GM19043 (cell line): Measurements from ENCODE around the gene FBXO4.
"Not testable (repeated sequence)": the region's sequence is repeated elsewhere in the genome, so short reads cannot be mapped to it uniquely, and the experiment has no call there.

Experiments
- ATAC-seq: cut with Tn5 transposase; IDR thresholded peaks from one replicate; pipeline ENCODE4 v1.9.1; 2021; ENCODE audit warnings: low read depth; ENCODE audit not compliant: unreplicated experiment

Gene FBXO4

DNA sequence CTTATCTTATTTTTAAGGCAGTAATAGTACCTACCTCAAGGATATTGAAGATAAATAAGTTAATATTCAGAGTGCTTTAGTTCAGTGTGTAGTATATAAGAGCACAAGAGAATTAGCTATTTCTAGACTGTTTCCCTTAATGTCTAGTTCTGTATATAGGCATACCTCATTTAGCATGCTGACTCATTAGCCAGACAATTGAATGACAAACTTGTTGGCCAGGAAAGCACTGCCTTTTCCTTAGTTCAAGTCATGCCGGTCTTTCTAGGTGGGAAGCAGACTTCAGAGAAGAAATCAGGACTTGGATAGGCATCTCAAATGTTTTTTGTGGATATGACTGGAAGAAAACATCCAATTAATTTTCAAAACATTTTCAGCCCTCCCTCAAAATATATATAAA, 3.2 kb upstream of the FBXO4 start:
- no peak for ATAC-seq

- ATAC-seq, result no peak
Measured at GRCh38 chr5:41924526-41924871, 582 bp upstream of the FBXO4 start.

GRCh38 chr5:41925555-41925951, 472 bp downstream of the FBXO4 start:
- peak; percentile 15 for ATAC-seq

DNA sequence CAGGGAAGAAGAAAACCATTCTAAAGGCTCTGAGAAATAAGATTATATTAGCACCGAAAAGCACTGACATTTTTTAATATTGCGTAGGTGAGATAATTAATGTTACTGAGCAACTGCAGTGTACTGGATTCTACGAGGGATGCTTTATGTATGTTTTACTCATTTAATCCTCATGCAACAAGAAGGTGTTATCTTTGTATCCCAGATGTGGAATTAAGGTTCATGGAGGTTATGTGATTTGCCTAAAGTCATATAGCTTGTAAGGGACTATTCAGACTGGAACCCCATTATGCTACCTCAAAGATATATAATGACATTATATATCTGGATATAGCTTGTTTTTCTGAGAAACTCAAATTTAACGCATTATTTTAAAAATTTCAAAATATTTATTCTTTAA, 2.5 kb downstream of the FBXO4 start:
- ATAC-seq, result no peak

- ATAC-seq, result no peak
Measured at GRCh38 chr5:41929035-41929434, 4.0 kb downstream of the FBXO4 start.

DNA sequence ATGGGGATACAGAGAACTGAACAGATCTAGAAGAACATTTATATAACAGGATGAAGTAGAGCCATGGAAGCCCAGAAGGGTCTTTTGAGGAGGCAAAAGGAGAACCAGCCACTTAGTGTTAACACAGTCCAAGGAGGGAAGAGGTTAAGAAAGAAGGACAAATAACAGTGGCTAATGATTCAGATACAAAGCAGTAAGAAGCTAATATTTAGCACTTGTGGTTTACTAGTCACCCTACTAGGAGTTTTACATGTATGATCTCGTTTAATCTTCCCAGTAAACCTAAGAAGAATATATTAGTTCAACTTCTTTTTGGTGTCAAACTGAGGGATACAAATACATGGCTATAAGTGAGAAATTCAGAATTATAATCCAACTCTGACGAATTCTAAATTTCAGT, 7.7 kb downstream of the FBXO4 start:
- no peak for ATAC-seq

DNA sequence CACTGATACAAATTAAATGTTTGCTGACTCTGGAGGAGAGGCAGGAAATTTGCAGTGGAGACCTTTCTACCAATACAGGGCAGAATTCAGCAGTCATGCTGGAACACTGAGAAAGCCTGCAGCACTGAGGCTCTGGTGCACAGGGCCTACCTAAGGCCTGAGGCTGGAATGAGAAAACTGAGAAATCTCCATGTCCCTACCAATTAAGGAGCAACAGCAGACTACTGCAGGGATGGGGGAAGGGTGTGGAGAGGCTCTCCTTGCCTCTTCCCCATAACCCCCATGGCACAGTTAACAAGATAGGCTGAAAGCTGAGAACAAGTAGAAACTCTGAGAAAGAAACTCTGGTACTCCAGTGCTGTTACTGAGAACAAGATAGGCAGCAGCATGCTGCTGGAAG, 10.5 kb downstream of the FBXO4 start:
- ATAC-seq, result no peak

GRCh38 chr5:41940641-41941040, 15.6 kb downstream of the FBXO4 start:
- ATAC-seq, result no peak

DNA sequence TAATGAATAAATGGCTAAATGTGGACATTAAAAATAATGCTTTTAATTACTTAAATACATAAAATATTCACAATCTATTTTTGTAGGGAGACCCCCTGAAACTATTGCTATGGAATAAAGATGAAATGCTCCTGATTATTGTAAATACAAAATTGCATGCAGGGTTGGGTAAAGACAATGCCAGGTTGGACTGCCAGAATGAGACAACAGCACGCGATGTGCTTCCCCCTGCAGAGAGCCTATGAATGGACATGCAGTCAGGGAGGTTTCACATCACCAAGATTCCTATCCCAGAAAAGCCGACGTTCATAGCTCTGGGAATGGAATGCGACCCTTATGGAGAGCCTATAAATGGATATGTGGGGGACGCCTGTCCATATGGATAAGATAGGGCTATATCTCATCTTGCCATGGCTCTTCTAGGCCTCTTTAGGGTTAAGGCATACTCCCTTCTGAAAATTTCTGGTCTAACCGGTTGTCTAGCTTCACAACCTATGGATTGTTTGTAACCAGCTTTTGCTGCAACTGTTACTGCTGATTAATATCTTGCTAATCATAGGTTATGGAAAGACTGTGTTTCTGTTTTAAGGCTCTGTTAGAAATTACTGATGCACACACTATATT, 20.4 kb downstream of the FBXO4 start:
- not testable (repeated sequence) for ATAC-seq

GRCh38 chr5:41951224-41951623, 26.1 kb downstream of the FBXO4 start:
- ATAC-seq, result no peak

DNA sequence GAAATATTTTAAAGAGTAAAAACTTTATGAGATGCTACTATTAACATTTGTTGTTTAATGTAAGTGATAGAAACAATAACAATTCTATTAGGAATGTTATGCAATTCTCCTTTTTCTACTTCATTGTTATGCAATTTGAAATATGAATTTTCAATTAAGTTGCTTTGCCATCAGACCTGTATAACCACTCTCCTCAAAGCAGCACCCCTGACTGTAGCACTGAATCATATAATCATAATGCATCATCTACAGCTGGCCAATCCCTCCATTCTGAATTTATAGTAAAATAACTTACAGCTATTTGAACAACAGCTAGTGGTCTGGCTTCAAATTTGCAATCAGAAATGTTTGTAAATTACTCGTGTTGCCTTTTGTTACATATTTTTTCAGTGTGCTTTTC, 29.2 kb downstream of the FBXO4 start:
- no peak for ATAC-seq

DNA sequence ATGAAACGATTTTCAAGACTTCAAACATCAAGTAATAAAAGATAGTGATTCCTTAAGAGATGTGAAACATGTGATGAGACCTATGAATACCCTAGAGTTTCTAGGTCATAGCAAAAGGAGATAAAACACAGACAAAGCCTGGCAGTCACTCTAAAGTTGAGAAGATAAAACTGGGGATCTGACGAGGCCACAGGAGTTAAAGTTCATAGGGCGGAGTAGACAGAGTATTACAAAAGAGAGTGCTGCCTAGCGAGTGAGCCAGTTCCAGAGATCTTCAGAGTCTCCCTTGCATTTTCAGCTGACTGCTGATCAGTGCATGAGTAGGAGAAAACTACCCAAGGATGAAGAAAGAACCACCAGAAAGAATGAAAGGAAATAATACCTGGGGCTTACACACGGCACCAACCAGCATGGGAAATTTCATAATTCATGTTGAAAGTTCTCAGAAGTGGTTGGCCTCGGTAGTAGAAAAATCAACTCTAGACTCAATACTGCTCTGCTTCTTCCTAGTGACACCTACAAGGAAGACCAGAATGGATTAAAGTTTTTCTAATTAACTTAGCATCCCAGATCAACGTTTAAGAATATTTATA, 30.4 kb downstream of the FBXO4 start:
- ATAC-seq, result no peak

DNA sequence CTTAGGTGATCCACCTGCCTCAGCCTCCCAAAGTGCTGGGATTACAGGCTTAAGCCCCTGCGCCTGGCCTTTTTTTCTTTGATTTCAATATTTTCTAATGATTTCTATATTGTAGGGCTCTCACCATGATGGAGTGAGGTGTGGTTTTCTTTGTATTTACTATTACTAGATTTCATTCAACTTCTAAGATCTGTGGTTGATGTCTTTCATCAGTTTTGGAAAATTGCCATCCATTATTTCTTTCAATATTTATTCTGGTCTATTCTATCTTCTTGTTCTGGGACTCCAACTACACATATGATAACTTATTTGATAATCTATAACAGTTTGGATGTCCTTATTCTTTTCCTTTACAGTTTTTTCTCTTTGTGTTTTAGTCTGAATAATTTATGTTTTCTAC, 31.9 kb downstream of the FBXO4 start:
- ATAC-seq, result no peak

- ATAC-seq, result no peak
Measured at GRCh38 chr5:41960481-41960880, 35.4 kb downstream of the FBXO4 start.

DNA sequence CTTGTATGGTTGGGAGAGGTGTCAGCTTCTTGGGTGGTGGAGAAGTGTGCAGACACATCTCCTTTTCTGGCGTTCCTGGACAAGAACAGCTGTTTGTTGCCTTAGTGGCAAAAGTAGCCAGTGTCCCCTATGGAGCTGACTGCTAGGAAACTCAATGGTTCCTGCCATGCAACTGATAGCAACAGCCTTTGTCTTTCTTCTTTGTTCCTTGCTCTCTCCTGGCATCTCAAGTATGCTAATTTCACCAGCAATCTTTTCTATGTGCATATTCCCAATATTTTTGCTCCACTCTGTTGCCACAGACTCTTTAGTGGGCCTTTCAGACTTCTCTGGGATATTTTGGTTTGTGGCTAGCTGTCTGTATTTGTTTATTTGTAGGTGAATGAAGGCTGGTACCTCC, 36.7 kb downstream of the FBXO4 start:
- ATAC-seq, result no peak

- no peak for ATAC-seq
Measured at GRCh38 chr5:41962491-41962890, 37.4 kb downstream of the FBXO4 start.

DNA sequence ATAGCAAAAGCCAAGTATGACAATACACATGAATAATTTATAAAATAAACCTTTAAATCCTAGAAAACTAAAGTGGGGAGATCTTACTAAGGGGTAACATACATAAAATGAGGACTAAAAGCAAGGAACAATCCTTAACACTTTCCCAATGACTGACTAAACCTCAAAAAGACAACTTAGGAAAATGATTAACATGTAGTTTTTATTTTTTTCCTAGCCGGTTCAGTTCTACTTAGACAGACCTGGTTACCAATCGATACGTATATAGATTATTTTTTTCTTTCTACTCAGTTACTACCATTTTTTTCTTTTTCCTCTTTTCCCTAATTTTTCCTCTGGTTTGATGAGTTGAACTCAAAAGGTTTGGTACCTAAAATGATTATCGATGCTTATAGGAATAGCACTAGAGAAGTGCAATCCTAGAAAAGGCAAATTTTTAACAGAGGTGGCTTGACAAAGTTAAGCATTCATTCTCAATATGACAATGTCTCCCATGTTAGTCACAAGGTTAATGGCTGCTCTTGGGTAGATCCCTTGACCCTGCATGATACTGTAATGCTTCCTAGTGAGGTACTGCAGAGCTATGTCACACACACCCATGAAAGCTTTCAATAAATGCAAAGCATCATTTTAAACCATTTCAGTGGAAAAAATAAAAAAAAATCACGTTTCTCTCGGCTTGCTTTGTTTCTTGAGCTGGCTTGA, 41.5 kb downstream of the FBXO4 start:
- ATAC-seq, result no peak

- no peak for ATAC-seq
Measured at GRCh38 chr5:41967401-41967800, 42.3 kb downstream of the FBXO4 start.

GRCh38 chr5:41968153-41968723, 43.2 kb downstream of the FBXO4 start:
- no peak for ATAC-seq

- ATAC-seq, result no peak
Measured at GRCh38 chr5:41973087-41973486, 48.0 kb downstream of the FBXO4 start.

DNA sequence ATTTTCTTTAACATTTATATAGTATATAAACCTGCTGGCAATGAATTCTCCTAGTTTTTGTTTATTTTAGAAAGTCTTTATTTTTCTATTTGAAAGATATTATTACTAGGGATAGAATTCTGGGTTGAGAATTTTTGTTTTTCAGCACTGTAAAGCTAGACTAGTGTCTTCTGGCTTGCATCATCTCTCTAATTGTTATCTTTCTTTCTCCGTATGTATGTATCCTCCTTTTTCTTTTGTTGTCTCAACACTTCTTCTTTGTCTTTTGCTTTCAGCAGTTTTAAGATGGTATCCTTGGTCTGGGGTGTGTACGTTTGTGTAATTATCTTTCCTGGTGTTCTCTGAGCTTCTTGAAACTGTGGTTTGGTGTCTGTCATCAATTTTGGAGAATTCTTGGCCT, 48.8 kb downstream of the FBXO4 start:
- ATAC-seq, result no peak

- ATAC-seq, result no peak
Measured at GRCh38 chr5:41978676-41979075, 53.6 kb downstream of the FBXO4 start.
